A172 (cell line): ENCODE results near the gene SPINK8. TPM values are rescaled to one million over a fixed set of nuclear protein-coding genes. Genes with fewer than 3 reads are reported as not detected.
"Not testable (repeated sequence)": the region's sequence is repeated elsewhere in the genome, so short reads cannot be mapped to it uniquely, and the experiment has no call there.

Experiments used
- DNase-seq: peaks from one replicate; pipeline ENCODE4 v3.0.0-alpha.2; 2015; ENCODE audit warnings: low spot score
- total RNA-seq: library from RNA; depleted of rRNA; stranded (reverse); fragments of >200 nt; shearing (Covaris generic); gene quantifications from 2 replicates; pipeline ENCODE4 v1.2.3, GENCODE V29; 2014; rRNA removed

The SPINK8 gene
- not detected in 2 replicates for total RNA-seq

DNA sequence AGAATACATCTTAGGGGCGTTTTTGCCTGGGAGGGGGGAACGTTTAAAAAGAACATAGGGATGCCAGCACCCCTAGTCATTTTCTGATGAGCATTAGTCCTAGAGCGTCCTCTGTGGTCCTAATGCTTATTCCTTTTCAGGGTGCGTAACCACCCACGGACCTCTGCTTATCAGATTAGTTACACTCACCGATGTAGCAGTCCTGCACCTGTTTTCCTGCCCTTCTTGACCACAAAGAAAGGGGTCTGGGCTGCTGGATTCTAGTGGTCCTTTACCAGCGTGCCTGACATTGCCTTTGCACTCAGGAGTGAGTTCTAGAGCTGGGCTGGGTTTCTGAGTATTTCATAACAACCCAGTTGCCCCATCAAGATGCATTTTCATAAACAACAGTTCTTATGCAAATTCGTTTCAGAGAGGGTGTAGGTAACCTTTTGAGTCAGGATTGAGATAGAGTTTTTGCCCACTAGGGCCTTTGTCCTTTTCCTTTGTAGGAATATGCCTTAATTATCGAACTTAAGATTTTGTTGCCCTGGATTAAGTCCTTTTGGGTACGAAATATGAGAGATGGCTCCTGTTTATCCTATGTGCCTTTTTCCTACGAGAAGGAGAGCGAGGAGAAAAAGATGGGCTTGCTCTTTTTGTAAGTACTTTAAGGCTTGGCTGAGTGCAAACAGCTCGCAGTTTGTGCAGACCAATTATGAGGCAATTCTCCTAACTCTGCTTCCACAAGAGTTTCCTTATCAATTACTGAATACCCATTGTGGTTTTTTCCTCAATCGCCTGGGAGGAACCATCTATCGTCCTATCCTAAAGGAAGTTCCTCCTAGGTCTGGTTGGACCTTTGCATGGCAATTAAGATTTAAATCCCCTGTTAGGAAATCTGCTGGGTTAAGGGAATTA, at the start of gene SPINK8:
TSS of gene SPINK8 (minus strand) at position 316 of the 900 bp plus-strand sequence. CDS start 5,320 bp downstream, outside the sequence.
- DNase-seq, result not testable (repeated sequence)

DNA sequence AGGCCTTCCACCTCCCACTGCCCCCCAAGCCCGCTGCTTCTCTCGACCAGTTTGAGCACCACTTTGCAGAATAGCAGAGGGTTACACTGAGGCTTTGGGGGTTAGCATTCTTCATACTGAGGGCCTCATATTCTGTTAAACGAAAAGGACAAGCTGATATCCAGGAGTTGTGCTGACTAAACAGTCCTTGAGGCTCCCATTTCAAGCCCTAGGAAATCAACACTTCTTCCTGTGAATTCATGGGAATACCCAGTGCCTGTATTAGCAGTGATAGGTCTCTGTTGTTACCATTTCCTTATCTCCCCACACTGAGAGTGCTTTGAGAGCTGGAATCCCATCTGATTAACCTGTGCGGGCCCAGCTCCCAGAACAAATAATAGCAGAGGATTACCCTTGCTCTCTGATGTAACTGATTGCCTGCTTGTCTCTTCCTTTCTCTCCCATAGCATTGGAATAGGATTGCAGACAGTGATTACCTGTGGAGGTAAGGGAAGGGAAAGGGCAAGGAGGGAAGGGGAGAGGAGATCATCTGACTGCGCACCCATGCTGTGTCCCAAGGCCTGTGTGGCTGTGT, 39.5 kb upstream of the SPINK8 start:
- no peak for DNase-seq

DNA sequence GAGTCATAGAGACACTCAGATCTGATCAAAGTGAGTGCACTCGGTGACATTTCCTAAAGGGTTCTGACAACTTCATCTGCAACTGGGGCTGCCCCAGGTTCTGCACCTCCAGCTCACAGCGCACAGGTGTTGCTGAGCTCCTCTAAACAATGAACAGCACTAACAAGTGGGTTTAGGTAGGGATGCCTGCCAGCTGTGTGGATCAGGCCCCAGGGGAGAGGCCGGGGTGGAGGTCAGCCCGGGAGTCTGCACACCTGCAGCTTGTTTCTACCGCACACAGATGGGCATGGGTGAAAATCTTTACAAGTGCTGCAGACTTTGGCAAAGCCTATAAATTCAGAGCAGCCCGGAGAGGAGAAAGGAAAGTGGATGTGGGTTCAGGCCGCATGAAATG, 38.9 kb upstream of the SPINK8 start:
- no peak for DNase-seq

DNA sequence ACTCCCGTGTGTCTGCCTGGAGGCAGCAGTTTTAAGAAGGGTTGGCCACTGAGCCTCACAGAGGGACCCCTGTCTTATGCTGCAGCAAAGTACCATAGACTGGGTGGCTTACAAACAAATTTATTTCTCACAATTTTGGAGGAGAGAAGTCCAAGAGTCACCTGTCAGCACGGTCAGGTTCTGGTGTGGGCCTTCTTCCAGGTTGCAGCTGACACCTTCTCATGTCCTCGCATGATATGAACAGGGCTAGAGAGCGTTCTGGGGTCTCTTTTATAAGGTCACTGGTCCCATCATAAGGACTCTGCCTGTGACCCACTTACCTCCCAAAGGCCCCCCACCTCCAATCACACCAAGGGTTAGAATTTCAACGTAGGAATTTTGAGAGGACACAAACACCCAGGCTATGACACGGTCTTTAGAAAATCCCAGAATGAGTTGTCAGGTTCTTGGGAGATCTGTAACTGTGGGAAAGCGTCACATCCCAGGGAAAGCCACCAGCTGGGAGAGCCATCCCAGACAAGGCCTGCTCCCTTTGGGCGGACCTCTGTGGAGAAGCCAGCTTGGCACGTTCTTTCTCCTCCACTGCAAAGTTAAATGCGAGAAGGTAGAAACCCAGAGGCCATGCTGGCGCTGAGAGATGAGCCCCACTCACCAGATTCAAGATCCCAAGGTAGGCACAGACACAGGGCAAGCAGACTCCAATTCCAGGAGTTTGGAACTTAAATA, 38.4 kb upstream of the SPINK8 start, which contains the start of gene FBXW12:
TSS of gene FBXW12 (plus strand) at position 569 of the 726 bp plus-strand sequence. CDS start 549 bp downstream, outside the sequence.
- no peak for DNase-seq

DNA sequence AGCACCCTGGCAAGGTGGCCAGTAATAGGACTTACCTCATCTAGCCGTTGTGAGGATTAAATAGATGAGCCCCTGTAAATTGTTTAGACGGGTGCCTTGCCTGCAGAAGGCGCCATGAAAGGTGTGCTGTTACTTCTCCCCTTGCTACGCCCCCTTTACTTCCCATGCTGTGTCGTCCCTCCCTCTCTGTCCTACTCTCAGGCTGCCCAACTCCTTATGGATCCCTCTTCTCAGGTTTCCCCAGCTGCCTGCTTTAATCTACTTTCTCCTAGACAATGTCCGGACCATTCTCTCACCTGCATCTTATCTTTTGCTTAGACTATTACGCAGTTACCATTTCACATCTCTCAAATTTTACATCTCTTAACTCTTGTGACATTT, 36.9 kb upstream of the SPINK8 start:
- DNase-seq, result no peak

DNA sequence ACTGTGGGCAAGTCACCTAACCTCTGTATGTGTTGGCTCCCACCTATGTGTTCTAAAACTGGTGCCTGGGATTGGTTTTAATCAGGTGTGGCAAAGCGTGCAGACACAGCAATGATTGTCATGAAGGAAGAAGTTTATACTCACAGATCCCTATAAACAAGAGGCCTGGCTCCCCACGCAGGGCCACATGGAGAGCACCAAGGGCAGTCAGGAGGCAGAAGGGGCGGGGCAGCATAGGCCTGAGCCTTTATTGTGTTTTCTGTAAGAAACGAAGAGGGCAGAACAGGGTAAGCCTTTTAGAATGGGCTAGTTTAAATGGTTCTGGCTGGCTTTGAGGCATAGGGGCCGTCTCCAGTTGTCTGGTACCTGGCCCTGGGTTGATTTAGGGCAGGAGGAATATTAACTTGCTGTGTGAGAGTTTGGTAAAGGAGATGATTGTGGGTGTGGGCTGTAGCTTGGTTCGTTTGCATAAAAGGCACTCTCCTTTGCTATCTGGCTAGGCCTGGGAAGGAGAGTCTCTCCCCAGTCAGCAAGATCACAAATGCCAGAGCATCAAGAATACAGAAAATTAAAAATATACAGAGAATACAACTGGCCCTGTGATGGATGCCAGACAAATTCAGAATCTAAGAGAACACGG, 36.4 kb upstream of the SPINK8 start:
- no peak for DNase-seq

DNA sequence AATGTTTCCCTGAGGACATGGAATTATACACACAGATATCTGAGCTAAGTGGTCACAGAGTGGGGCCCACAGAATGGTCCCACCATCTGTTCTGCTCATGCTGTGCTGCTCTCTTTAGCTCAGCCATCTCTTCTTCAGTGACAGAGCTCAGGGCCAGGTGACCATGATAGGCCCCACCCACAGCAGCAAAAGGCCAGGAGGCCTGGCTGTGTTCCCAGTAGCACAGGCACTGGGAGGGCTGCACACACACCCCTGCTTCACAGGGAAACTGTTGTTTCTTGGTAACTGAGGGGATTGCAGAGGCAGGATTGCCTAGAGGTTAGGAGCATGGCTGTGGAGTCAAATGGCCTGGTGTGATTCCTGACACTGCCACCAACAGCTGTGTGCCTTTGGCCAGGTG, 33.7 kb upstream of the SPINK8 start:
- DNase-seq, result no peak

DNA sequence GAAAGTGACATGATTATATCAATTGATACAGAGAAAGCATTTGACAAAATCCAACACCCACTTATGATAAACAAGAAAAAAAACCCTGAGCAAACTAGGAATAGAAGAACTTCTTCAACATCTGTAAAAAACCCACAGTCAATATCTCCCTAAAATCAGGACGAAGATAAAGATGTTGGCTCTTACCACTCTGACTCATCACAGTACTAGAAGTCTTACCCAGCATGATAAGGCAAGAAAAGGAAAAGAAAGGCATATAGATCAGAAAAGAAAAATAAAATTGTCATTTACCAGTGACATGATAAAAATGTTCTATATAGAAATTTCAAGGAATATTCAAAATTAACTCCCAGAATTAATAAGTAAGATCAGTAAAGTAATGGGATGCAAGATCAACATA, 31.4 kb upstream of the SPINK8 start:
- DNase-seq, result no peak

DNA sequence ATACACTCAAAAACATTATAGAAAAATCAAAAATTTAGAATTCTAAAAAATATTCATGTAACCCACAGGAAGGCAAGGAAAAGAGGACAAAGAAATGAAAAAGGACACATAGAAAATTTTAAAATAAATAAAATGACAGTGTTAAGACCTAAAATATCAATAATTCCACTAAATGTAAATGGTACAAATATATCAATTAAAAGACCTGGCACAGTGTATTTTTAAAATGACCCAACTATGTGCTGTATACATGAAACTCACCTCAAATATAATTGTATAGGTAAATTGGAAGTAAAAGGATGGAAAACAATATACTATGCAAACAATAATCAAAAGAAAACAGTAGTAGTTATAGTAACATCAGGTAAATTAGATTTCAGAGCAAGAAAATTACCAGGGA, 28.5 kb upstream of the SPINK8 start:
- no peak for DNase-seq

DNA sequence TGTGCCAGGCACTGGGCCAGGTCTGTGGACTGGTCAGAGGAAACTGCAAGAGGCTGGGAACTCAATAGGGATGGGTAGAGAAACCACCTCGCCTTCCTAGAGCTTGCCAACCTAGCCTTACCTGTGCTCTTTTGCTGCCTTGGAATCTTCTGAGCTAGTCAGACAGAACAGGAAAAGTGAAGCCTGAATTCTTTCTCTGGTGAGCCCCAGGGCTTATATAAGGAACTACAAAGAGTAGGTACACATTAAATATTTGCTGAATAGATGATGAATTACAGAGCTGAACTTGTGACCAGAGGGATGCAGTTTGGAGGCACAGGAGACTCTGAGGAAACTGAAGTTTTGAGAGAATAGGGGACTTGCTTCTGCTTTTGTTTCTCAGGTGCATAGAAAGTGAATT, 23.0 kb upstream of the SPINK8 start:
- no peak for DNase-seq

DNA sequence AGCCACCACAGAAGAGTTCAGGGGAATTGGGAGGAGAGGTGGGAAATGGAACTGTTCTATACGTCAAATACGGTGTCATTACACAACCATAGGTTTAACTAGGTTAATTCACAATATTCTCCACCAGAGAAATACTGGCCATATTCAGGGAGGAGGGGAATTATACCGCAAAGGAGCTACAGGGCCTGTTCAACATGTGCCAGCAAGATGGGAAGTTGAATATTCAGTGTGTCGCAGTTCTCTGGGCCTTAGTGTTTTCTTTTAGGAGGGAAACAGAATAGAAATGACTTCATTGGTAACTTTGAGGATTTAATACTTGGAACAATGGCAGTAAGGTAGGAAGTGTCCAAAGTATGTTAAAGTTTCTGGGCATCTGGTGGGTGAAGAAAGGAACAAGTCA, 20.5 kb upstream of the SPINK8 start:
- no peak for DNase-seq

DNA sequence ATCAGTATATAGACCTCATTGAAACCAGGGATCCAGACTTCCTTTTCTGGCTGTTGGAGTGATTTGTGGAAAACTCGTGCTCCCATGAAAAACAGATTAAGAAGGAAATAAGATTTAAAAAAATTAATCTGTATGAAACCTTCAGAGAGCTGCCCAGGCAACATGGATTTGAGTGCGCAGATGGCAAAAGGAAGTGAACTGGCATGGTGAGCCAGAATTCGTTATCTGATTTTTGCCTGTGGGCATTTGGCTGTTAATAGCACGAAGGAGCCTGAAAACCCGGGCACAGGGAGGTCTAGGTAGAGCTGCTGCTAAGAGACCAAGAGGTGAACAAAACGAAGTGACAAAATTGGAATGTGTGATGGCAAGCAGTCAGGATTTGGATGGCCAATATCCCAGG, 19.1 kb upstream of the SPINK8 start:
- DNase-seq, result no peak

DNA sequence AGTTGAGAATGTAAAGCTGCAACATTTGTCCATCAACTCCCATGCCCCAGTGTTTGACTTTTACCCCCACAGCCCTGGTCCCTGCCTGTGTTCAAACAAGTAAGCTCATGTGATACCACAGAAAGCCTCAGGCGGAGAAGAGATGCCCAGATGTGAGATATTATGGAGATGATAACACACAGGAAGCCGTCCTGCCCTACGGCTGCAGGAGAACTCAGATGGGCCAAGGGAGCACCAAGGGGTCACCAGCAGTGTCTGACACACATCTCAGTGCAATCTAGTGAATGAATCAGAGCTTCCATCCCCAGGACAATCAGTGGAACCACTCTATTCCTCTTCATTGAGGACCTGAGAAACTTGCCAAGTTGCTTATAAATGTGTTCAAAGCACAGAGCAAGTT, 14.0 kb upstream of the SPINK8 start:
- no peak for DNase-seq

DNA sequence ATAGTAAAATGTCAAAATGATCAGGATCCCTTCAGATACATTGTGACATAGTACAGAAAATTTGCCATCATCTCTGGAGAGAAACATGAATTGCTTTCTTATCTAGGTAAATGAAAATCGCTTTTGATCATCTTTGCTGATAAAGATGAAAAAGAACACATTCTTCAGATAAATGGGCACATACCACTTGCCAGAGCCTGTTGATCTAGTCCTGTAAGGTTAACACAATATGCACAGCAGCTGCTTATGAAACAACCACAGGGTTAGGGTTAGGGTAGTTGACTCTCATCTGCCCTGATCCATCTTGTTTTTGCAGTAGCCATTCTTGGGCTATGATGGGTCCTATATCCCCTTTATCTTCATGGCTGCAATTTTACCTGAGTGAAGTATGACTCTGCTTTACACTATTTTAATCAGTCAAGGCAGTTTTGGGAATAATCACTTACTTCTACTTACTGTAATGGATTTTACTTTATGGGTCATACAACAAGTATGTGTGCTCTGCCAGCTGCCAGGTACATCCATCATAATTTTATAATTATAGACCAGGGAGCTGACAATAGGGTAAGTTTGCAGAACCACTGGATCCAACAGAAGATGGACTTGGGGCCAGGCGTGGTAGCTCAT, 12.6 kb upstream of the SPINK8 start:
- no peak for DNase-seq

DNA sequence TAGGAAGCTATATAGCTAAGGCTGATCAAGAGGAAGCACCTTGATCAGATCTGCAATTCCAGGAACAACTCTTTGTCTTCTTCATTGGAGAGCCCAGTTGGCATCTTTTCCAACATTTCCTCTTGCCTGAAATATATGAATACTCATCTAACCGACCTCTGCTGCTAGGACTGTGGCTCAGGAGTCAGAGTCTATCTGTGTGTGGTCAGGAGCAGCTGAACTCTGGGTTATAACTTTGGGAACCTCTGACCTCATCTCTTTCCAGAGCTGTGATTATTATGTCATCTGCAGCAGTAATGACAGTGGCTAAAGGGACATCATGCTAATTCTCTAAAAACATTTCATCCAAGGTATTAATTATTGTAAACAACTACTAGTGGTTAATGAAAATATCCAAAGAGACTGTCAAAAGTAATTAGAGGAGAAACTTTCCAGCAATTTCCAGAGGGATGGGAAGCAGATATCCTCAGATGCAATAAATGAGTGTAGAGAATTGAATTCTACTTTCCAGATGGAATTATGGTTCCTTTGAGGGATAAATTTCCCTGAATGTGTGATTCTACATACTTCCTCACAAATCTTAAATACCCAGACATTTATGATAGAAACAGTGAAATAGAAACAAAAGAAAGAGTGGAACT, 11.5 kb upstream of the SPINK8 start:
- DNase-seq, result no peak

DNA sequence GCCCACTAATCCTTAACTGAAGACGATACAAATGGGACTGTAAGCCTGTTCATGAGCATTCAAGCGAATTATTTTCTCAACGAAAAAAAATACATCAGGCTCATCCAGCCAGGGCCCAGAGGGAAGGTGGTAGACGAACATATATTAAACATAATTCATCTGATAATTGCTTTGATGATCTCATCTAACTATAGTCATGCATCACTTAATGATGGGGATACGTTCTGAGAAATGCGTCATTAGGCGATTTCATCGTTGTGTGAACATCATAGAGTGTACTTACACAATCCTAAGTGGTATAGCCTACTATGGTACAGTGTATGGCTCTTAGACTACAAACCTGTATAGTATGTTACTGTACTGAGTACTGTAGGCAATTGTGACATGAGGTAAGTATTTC, 10.0 kb upstream of the SPINK8 start:
- DNase-seq, result no peak

DNA sequence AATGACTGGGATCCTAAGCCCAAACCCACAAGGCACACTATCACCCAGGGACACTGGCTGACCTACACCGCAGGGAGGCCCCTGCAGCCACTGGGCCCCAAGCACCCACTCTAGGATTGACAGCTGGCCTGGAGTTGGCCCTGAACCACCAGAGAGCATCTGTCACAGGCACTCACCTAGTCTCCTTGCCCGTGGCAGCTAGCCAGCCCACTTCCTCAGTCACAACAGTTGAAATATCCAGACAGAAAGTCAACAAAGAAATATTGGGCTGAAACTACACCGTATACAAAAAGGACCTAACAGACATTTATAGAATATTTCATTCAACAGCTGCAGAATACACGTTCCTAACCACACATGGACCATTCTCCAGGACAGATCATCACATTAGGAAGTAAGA, 5.2 kb upstream of the SPINK8 start:
- DNase-seq, result no peak

DNA sequence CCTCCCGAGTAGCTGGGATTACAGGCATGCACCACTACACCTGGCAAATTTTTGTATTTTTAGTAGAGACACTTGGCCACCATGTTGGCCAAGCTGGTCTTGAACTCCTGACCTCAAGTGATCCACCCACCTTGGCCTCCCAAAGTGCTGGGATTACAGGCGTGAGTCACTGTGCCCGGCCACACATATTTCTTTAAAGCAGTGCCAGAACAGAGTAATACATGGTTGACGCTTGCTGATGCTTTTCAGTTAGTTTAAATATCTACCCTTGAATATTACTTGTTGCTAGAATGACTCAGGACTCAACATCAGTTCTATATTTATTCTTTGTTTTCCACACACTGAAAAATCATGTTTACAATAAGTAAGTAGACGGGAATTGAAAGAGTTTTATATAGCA, 4.1 kb upstream of the SPINK8 start:
- DNase-seq, result not testable (repeated sequence)

DNA sequence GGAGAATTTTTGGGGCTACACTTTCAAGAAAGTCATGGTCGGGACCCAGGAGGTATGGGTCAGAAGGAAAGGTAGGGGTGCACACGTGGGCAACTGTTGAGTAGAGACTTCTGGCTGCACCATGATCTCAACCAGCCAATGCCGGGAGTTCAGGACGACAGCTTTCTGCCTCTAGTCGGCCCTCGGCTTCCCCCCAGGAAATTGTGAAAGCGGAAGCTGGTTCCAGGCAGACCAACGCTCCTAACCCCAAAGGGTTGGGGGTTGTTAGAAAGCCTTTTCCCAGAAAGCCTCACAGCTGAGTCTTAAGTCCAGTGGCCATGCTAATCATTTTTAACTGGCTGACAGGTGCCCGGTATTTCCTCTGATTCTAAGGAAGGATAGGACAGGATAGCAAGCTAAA, 1.8 kb upstream of the SPINK8 start:
- not testable (repeated sequence) for DNase-seq

DNA sequence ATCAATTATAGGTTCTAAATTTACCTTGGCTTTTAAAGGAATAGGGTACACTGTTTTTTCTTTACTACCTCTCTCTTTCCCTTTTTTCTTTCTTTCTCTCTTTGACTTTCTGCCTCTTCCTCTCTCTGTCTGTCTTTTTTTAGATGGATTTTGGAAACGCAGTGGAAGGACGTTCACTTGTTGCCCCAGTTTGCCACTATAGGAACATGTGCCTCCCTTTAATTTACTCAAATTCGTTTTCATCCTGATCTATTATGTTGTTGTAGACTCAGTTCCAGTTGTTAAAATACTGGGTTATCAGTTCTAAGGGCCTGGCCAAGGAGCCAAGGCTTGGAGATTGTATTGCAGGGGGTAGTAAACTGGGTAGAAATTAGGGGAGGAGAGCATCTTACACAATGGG, 1.1 kb upstream of the SPINK8 start:
- no peak for DNase-seq
